Heart left ventricle (tissue), 13 donors: ENCODE results near the gene IL22RA1.

Experiments
- CTCF ChIP-seq, 12 donors: fragments of 200-600 bp; sonication (generic) in 4 of 12; IDR thresholded peaks; one replicate each; pipeline versions ENCODE4 v1.5.0 to v1.8.0; 2018 to 2022; ENCODE audit warnings: antibody characterized with exemption in 12 of 12, mild to moderate bottlenecking in 5 of 12
- POLR2A ChIP-seq, 2 donors: fragments of 450-650 bp; IDR thresholded peaks; one replicate each; pipeline ENCODE4 v1.6.1; 2017; ENCODE audit warnings: antibody characterized with exemption in 2 of 2, mild to moderate bottlenecking in 2 of 2, moderate library complexity in 2 of 2
- donor health status: ischemic (EF 13 %, LVEDD 7.1; RV severe dilation, severe dysfunction).
- donor health status: DM: no; HTN: yes; CAD: no.
- donor health status: DM: no; HTN: no; CAD: no.
- donor health status: ischemic (EF 25% LVEDD 6.9; RV normal size, moderate dysfunction).
- donor health status: ischemic (EF 25% LVEDD 5.7; RV mildly dilated, moderate dysfunction).
- donor health status: ischemic (EF 35%, LVEDD 5.7; RV mildly dilated, moderate dysfunction).
- donor health status: nonischemic (EF 11% LVEDD 7.7; RV severe dilation, severe dysfunction).
- donor health status: DM: yes; HTN: yes; CAD: no.
- donor health status: PGD.
- donor health status: ischemic (EF 29% LVEDD 5.4; RV normal size, mild dysfunction).
- donor health status: nonischemic (EF 23%, LVEDD 6.1; RV moderate dilation, normal function).

- TF ChIP-seq CTCF (IDR thresholded peaks at IDR 0.05) (no peak), POLR2A (IDR thresholded peaks at IDR 0.05) (no peak)
Observed at GRCh38 chr1:24156542-24157260, 13.8 kb upstream of the IL22RA1 start.
